ENCODE results near the gene RSAD1.
A peak's percentile ranks its signal among the peaks of the same experiment; 100 is the strongest.

RSAD1 gene

GRCh38 chr17:50478391-50479381 is at the start of gene RSAD1:
RSAD1 (plus strand) TSS chr17:50478860; CDS start chr17:50478885, 25 bp downstream.
- Histone ChIP-seq H3K4me3 (ENCODE audit: low read depth in 1 of 2, low read length in 2 of 2) (peak within 1 kb of the TSS; percentile 66 to 70), H3K27ac (ENCODE audit: low read length) (peak within 1 kb of the TSS; percentile 84), H3K9me3 (ENCODE audit: insufficient read depth, low read length, severe bottlenecking) (no peaks in the 10 kb centered on the region), H4K20me1 (ENCODE audit: insufficient read depth, low read length) (peaks cover 17% of the 10 kb centered on the region; the same call in 1 of the 2 replicates), H3K4me2 (ENCODE audit: insufficient read depth, low read length) (peak within 1 kb of the TSS; percentile 83), H3K9ac (ENCODE audit: low read depth, low read length) (peak within 1 kb of the TSS; percentile 72), H3K4me1 (ENCODE audit: insufficient read depth, low read length) (peaks cover 29% of the 10 kb centered on the region), H3K27me3 (ENCODE audit: insufficient read depth, low read length, poor library complexity) (no peaks in the 10 kb centered on the region), H3K79me2 (ENCODE audit: insufficient read depth, low read length) (peaks cover 38% of the 10 kb centered on the region), H2AFZ (ENCODE audit: low read depth, low read length) (peak within 1 kb of the TSS; percentile 93), H3K36me3 (ENCODE audit: insufficient read depth, low read length) (peaks cover 42% of the 10 kb centered on the region)
- peak; percentile 88 for DNase-seq
- ATAC-seq (ENCODE audit: insufficient read depth, low read depth) = peak; percentile 91
- TF ChIP-seq, protein P1, sequence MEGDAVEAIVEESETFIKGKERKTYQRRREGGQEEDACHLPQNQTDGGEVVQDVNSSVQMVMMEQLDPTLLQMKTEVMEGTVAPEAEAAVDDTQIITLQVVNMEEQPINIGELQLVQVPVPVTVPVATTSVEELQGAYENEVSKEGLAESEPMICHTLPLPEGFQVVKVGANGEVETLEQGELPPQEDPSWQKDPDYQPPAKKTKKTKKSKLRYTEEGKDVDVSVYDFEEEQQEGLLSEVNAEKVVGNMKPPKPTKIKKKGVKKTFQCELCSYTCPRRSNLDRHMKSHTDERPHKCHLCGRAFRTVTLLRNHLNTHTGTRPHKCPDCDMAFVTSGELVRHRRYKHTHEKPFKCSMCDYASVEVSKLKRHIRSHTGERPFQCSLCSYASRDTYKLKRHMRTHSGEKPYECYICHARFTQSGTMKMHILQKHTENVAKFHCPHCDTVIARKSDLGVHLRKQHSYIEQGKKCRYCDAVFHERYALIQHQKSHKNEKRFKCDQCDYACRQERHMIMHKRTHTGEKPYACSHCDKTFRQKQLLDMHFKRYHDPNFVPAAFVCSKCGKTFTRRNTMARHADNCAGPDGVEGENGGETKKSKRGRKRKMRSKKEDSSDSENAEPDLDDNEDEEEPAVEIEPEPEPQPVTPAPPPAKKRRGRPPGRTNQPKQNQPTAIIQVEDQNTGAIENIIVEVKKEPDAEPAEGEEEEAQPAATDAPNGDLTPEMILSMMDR (IDR thresholded peaks at IDR 0.05; ENCODE audit: borderline replicate concordance, extremely low read depth, low read length, poor library complexity, severe bottlenecking) = peak; percentile 82
- TF ChIP-seq EZH2 (IDR thresholded peaks at IDR 0.05; ENCODE audit: borderline replicate concordance, low read depth, low read length, severe bottlenecking) = no peak

DNA sequence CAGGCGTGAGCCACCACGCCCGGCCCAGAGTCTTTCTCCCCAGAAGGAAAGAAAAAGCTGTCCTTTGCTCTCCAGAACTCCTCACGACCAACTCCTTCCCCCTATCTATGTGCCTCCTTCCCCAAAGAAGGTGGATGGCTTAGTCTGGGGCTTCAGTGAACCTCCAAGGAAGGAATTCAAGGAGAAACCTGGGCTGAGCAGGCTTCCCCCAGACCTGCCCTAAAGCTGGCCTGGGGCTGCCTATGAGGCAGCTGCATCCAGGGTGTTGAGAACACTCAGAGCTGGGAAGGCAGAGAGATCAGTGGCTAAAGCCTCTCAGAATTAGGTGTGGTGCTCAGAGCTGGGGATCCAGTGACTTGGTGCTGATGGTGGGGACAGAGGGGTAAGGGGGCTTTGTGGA is 48.9 kb upstream of the RSAD1 start:
- no peak overlapping the region for H2AFZ ChIP-seq (ENCODE audit: low read depth, low read length)
- H3K4me2 ChIP-seq (ENCODE audit: insufficient read depth, low read length) = no peak overlapping the region
- no peak overlapping the region for H3K4me3 ChIP-seq (ENCODE audit: low read depth in 1 of 2, low read length in 2 of 2)
- peaks cover 50% of the 10 kb centered on the region for H3K79me2 ChIP-seq (ENCODE audit: insufficient read depth, low read length)
- no peaks in the 10 kb centered on the region; the same call in 1 of the 2 replicates for H3K36me3 ChIP-seq (ENCODE audit: insufficient read depth, low read length)
- ATAC-seq (ENCODE audit: insufficient read depth, low read depth) (no peak), DNase-seq (no peak)
- TF ChIP-seq EZH2 (IDR thresholded peaks at IDR 0.05; ENCODE audit: borderline replicate concordance, low read depth, low read length, severe bottlenecking) = no peak
- TF ChIP-seq, protein P1 (IDR thresholded peaks at IDR 0.05; ENCODE audit: borderline replicate concordance, extremely low read depth, low read length, poor library complexity, severe bottlenecking) = no peak
- H3K9ac ChIP-seq (ENCODE audit: low read depth, low read length) = no peak overlapping the region
- peaks cover 28% of the 10 kb centered on the region for H3K4me1 ChIP-seq (ENCODE audit: insufficient read depth, low read length)
- H4K20me1 ChIP-seq (ENCODE audit: insufficient read depth, low read length) = peaks cover 14% of the 10 kb centered on the region; the same call in 1 of the 2 replicates
- no peak overlapping the region for H3K27ac ChIP-seq (ENCODE audit: low read length)
- no peaks in the 10 kb centered on the region for H3K27me3 ChIP-seq (ENCODE audit: insufficient read depth, low read length, poor library complexity)
- H3K9me3 ChIP-seq (ENCODE audit: insufficient read depth, low read length, severe bottlenecking) = no peaks in the 10 kb centered on the region

DNA sequence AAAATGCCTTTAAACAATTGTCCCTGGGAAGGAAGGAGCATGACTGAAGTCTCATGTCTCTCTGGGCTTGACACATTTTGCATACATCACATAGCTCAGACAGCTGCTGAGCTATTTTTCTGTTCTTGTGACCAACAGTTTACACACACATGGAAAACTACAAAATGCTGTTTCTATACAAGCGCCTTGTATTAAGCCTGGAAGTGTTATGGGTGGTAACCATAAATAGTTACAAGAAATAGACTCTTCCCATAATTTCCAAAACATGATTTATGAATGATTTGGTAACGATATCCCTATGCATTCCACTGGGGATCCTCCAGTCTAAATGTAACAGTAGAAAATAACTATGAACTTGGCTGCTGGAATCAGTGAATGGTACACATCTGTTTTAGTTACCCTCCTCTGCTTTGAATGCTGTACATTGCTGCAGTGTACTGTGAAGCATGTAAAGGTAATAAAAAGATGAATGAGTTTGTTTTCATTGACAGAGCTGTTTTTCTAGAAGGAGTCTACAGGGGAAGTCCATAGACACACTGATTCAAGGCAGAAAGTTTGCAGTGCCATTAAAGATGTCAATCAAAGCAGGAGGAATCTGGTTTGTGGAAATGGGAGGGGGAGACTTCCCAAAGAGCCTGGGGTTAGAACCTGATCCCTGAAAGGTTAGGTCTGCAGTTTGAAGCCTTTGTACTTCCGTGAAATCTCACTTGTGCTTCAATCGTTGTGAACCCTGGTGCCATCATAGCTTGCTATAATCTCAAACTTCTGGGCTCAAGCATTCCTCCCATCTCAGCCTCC is 47.6 kb upstream of the RSAD1 start:
- peaks cover 40% of the 10 kb centered on the region for H3K79me2 ChIP-seq (ENCODE audit: insufficient read depth, low read length)
- no peak for ATAC-seq (ENCODE audit: insufficient read depth, low read depth)
- no peak overlapping the region for H3K27ac ChIP-seq (ENCODE audit: low read length)
- no peak overlapping the region for H3K4me3 ChIP-seq (ENCODE audit: low read depth in 1 of 2, low read length in 2 of 2)
- no peak overlapping the region for H3K9ac ChIP-seq (ENCODE audit: low read depth, low read length)
- H3K36me3 ChIP-seq (ENCODE audit: insufficient read depth, low read length) = no peaks in the 10 kb centered on the region; the same call in 1 of the 2 replicates
- no peaks in the 10 kb centered on the region for H3K9me3 ChIP-seq (ENCODE audit: insufficient read depth, low read length, severe bottlenecking)
- TF ChIP-seq, protein P1 (IDR thresholded peaks at IDR 0.05; ENCODE audit: borderline replicate concordance, extremely low read depth, low read length, poor library complexity, severe bottlenecking) = no peak
- TF ChIP-seq EZH2 (IDR thresholded peaks at IDR 0.05; ENCODE audit: borderline replicate concordance, low read depth, low read length, severe bottlenecking) = no peak
- H3K4me1 ChIP-seq (ENCODE audit: insufficient read depth, low read length) = peaks cover 18% of the 10 kb centered on the region
- peaks cover 14% of the 10 kb centered on the region; the same call in 1 of the 2 replicates for H4K20me1 ChIP-seq (ENCODE audit: insufficient read depth, low read length)
- no peak overlapping the region for H3K4me2 ChIP-seq (ENCODE audit: insufficient read depth, low read length)
- no peak for DNase-seq
- H2AFZ ChIP-seq (ENCODE audit: low read depth, low read length) = no peak overlapping the region
- no peaks in the 10 kb centered on the region for H3K27me3 ChIP-seq (ENCODE audit: insufficient read depth, low read length, poor library complexity)
